Embryonic facial prominence (tissue), 1 donor: ENCODE results near the gene COL8A2.

ENCODE experiments used
- DNase-seq: peaks from one replicate; pipeline ENCODE4 v3.0.0-alpha.2; 2016; ENCODE audit errors: extremely low spot score

COL8A2 gene

DNA sequence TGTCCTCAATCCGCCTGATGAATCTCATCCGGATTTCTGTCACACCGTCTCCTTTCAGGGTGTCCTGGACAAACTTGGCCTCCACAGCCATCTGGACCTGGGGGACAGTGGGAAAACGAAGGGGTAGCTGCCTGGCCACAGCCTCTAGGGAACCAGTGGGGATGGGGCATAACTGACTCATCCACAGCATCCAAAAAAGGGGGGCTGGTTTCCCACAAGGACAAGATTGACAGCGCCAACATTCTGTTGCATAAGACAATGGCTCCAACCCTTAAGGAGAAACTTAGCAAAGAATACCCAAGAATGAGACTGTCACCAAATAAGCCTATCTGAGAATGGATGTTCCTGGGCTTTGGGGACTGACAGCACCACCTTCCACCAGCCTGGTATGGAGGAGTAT lies 12.2 kb upstream of the COL8A2 start:
- no peak for DNase-seq

DNA sequence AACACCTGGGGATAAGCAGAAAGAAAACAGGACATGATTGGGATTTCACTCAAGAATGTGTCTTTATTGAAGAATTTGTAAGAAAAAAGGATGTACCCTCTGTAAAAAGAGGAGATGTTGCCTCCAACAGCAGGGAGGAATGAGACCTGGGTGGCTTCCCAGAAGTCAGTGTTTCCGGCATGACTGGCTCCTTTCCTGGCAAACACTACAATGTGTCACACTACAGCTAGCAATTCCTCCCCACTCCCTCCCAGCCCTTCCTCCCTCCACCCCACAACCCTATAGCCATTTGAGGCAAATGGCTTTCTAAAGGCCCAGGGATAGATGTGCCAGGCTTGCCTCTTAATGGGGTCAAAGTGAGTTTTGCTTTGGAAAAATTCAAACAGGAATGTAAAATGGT lies 11.5 kb upstream of the COL8A2 start:
- DNase-seq = no peak

GRCh38 chr1:36135796-36136195 lies 10.8 kb upstream of the COL8A2 start:
- DNase-seq = no peak

DNA sequence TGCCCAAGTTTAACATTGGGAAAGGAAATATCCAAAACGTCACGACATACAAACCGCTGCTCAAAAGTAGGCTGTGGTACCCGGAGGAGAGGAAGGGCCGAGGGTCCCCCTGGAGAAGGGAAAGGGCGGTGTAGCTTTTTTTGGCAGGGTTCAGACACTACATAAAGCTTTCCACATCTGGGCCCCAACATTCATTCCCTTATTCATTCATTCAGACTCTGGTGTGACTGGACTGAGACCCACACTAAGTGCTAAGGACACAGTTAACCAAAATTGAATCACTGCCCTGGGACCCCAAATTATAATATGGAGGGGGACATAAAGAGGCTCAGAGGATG lies 10.3 kb upstream of the COL8A2 start:
- DNase-seq = no peak

- DNase-seq = no peak
Measured at GRCh38 chr1:36134505-36135329, 9.7 kb upstream of the COL8A2 start.

- DNase-seq = no peak
Measured at GRCh38 chr1:36134031-36134430, 9.0 kb upstream of the COL8A2 start.

GRCh38 chr1:36133484-36133883 lies 8.5 kb upstream of the COL8A2 start:
- DNase-seq = no peak

DNA sequence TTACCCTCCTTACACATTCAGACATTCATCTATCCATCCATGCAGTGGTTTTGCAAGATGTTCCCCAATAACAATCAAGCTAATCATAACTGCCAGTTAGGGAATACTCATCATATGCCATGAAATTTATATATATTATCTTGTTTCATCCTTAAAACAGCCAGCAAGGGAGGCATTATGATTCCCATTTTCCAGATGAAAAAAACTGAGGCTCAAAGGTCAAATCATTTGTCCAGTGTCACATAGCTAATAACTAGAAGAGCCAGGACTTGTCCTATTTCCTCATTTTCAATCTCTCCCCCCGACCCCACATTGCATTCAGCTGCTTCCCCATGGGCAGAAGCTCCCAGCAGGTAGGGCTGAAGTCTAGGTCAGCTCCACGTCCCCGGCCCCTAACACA lies 7.0 kb upstream of the COL8A2 start:
- no peak for DNase-seq

- DNase-seq = no peak
Measured at GRCh38 chr1:36128905-36129206, 3.8 kb upstream of the COL8A2 start.

DNA sequence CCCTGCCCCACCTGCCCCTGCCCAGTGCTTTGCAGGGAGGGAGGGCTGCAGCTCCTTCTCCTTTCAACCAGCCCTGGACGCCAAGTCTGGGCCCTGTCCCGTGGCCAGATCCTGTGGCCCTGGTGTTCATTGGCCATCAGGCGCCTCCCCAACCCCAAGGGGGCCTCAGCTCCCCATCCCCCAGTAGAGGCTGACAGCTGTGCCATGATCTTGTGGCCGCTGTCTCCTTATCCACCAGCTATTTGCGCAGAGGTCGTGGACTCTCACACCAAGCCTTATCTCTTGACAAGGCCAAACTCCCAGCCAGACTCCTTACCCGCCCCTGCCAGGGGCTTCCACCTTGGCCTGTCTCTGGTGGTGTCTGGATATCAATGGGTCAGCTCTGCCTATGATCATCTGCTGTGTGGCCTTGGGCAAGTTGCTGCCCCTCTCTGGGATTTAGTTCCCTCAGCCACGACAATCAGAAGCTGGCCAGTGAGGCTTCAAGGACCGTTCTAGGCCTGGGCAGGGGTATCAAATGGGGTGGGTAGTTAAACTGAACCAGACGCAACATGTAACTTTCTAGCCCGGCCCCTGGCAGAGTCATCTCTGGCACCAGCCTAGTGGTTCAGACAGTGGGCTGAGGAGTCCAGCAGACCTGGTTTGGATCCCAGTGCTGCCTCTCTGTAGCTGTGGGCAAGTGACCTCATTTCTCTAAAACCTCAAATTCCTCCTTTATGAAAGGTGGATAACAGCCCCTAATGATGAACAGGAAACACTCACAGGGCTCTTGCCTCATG lies 3.3 kb upstream of the COL8A2 start:
- no peak for DNase-seq

DNA sequence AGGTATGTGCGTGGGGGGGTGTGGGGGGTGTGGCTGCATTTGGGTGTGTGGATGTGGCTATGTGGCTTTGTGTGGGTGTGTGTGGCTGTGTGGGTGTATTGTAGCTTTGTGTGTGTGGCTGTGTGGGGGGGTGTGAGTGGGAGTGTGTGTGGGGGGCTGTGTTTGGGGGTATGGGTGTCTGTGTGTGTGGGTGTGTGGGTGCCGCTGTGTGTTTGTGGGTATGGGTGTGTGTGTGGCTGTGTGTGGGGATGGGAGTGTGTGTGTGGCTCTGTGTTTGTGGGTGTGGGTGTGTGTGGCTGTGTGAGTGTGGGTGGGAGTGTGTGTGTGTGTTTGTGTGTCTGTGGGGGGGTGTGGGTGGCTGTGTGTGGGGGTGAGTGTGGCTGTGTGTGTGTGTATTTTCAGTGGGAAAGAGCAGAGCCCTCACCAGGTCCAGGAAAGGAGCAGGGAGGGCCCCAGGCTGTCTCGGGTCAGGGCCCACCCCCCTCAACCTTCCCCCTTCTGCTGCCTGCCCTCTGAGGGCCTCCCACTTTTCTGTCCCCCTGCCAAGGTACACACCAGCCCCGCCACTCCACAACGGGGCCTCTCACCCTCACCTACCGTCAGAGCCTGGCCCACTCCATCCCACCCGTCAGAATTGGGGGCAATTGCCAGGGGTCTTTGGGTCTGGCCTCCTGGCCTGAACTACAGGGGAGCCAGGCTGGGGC lies 1.9 kb upstream of the COL8A2 start:
- no peak for DNase-seq

- DNase-seq = no peak
Measured at GRCh38 chr1:36126005-36126716, 1.1 kb upstream of the COL8A2 start.

DNA sequence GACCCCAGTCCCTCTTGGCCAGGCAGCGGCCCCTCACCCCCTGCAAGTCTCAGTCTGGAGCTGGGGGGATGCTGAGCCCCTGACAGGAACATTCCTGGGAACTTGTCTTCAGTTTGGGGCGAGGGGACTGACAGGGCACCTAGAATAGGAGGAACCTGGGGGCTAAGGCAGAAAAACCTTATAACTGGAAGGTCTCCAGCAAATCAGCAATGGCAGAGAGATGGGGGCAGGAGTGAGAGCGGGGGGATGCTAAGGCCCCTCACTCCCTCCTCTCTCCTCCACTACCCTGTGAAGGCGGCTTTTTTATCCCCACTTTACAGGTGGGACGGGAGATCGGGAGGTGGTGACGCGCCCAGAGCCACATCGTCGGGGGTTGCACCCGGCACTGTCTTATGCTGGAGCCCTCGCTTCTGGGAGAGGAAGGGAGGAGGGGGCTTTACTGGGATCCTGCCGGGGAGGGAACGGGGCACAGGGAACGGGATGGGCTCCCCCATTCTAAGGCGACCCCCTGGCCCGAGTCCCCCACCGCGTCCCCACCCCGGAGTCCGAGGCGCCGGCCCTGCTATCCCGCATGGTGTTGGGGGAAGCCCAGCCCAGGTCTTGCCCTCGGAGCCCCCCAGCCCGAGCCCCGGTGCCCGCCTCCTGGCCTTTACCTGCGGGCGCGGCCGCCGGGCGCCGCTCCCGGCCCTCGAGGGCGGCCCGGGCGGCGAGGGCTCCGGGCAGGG lies 456 bp downstream of the COL8A2 start:
- DNase-seq = no peak

DNA sequence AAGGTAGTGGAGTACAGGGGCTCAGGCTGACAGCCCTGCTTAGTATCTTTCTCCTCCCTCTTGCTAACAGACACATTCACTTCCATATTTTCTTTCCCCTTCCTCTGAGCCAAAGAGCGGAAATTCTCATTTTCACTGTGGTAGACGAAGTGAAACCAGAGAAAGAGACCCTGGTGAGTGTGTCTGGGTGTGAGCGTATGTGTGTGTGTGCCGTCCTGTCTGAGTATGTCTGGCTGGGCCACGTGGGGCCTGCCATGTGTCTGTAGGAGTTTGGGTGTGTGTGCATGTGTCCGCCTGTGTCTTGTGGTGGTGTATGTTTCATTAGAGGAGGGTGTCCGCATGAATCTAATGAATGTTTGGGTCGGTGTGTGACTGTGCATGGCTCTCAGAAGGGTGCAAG lies 1.7 kb downstream of the COL8A2 start:
- DNase-seq = no peak

DNA sequence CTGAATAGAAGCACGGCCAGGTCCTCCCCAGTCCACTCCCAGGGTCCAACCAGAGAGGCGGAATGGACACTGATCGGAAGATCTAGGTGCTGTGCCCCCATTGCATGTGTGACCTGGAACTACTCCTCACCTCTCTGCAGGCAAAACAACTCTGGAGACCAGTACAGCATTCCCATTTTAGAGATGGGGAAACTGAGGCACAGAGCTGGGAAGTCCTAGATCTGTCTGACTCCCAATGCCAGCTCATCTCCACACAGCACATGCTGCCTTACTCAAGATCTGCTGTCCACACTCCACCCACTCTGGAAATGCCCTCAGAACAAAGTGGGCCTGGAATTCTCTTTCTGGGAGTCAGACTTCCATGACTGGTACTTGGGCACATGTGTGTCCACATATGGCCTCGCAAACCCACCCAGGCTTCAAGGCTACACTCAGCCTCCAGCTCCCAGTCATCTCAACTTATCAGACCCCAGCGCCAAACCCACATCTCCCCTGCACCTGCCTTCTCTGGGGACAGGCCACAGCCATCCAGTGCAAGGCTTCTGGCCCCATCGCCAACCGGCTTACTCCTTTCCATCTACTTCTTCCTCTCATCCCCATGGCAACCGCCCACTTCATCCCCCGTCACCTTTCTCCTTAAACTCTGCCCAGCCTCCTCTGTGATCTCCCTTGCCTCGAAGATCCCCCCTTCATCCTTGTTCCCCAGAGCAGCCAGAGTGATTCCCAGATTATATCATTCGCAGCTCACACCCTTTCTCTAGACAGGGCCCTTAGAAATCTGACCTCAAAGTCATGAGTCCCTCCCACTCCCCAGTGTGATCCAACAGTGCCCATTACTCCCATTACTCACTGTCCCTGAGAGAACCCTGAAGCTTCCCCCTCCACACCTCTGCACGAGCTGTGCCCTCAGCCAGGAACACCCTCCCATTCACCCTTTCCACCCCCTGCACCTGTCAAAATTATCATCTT lies 2.7 kb downstream of the COL8A2 start:
- no peak for DNase-seq

DNA sequence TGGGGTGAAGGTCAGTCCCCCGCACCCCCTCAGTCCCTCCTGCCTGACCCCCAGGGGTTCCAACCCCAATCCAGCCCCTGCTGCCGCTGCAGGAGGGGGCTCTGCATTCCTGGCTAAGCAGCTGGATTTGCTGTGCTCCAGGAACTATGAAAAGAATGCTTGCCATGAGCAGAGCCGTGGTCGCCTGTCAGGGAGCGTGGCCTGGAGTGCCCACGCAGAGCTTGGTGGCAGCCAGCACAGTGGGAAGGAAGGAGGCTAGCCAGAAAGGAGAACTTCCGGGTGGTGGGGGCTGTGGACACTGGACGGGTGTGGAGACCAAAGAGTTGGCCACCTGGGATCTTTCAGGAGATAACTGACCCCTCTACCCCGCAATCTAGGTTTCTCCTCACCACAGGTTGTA lies 5.6 kb downstream of the COL8A2 start:
- DNase-seq = no peak

- no peak for DNase-seq
Measured at GRCh38 chr1:36118447-36119204, 6.4 kb downstream of the COL8A2 start.

DNA sequence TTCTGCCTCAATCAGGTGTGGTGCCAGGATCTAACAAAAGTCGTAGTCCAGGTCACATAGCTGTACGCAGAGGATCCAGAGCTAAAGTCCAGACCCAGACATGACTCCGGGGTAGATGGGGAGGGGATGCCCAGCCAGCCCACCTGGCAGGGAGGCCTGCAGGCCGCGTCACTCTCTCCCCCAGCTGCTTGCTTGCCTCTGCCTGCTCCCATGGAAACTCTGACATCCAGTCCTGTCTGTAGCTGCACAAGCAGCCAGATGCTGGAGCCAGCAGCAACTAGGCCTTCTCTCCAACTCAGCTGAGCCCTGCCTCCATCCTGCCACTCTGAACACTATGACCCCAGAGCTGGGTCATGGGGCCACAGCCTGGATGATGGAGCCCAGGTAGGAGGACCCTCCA lies 8.1 kb downstream of the COL8A2 start:
- DNase-seq = no peak

GRCh38 chr1:36115931-36116330 lies 9.1 kb downstream of the COL8A2 start:
- DNase-seq = no peak

- no peak for DNase-seq
Measured at GRCh38 chr1:36115200-36115669, 9.8 kb downstream of the COL8A2 start.
